Kidney epithelial cell (primary cell): ENCODE data around the gene ZBTB46. TPM values are rescaled to one million over a fixed set of nuclear protein-coding genes. Genes with fewer than 3 reads are reported as not detected.

ENCODE experiments used
- DNase-seq: peaks from one replicate; pipeline ENCODE4 v3.0.0-alpha.2; 2010; ENCODE audit warnings: low read depth
- H3K27me3 ChIP-seq: 2 replicates; pipeline ENCODE4 v1.6.0; 2011; ENCODE audit warnings: low read length; ENCODE audit not compliant: control insufficient read depth, insufficient read depth
- H3K36me3 ChIP-seq: 2 replicates; pipeline ENCODE4 v1.5.1; 2011; ENCODE audit warnings: low read length; ENCODE audit not compliant: control insufficient read depth, insufficient read depth
- H3K4me3 ChIP-seq: 2 replicates; pipeline ENCODE4 v1.5.1; 2011; ENCODE audit warnings: low read depth, mild to moderate bottlenecking, control low read depth, low read length
- total RNA-seq: library from RNA; depleted of rRNA; stranded (reverse); fragments of >200 nt; gene quantifications from 2 replicates; pipeline ENCODE4 v1.2.3, GENCODE V29; 2015
- TF ChIP-seq, protein P1 (sequence below): IDR thresholded peaks from 2 replicates; pipeline ENCODE4 v1.5.1; 2011; ENCODE audit warnings: mild to moderate bottlenecking, moderate library complexity, low read length, control low read depth, inconsistent platforms; ENCODE audit not compliant: insufficient read depth, poor library complexity, severe bottlenecking

ZBTB46 gene
- total RNA-seq, 1 donor from 2014 or later, result 7.8 TPM

GRCh38 chr20:63701329-63702035 lies 129.6 kb downstream of the ZBTB46 start:
- no peak overlapping the region for H3K4me3 ChIP-seq
- no peak for DNase-seq
- H3K27me3 ChIP-seq, result no peaks in the 10 kb centered on the region
- H3K36me3 ChIP-seq, result peaks cover 1% of the 10 kb centered on the region
- TF ChIP-seq, protein P1, sequence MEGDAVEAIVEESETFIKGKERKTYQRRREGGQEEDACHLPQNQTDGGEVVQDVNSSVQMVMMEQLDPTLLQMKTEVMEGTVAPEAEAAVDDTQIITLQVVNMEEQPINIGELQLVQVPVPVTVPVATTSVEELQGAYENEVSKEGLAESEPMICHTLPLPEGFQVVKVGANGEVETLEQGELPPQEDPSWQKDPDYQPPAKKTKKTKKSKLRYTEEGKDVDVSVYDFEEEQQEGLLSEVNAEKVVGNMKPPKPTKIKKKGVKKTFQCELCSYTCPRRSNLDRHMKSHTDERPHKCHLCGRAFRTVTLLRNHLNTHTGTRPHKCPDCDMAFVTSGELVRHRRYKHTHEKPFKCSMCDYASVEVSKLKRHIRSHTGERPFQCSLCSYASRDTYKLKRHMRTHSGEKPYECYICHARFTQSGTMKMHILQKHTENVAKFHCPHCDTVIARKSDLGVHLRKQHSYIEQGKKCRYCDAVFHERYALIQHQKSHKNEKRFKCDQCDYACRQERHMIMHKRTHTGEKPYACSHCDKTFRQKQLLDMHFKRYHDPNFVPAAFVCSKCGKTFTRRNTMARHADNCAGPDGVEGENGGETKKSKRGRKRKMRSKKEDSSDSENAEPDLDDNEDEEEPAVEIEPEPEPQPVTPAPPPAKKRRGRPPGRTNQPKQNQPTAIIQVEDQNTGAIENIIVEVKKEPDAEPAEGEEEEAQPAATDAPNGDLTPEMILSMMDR, result no peak

DNA sequence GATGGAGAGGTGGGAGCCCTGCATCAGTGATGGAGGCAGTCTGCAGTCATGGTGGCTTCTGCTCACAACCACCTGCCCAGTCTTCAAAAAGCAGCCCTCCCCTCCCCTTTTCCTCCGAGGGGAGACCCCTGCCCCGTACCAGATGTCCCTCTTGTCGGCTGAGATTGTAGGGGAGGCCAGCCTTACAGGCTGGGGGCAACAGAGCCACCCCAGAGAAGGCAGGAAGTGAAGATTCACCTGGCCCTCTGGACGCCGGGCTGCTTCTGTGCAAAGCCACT lies 130.1 kb downstream of the ZBTB46 start:
- TF ChIP-seq, protein P1, result no peak
- no peaks in the 10 kb centered on the region for H3K27me3 ChIP-seq
- no peak for DNase-seq
- H3K36me3 ChIP-seq, result no peaks in the 10 kb centered on the region
- H3K4me3 ChIP-seq, result no peak overlapping the region

GRCh38 chr20:63700199-63701050 lies 130.6 kb downstream of the ZBTB46 start:
- Histone ChIP-seq H3K4me3 (no peak overlapping the region), H3K36me3 (no peaks in the 10 kb centered on the region), H3K27me3 (no peaks in the 10 kb centered on the region)
- DNase-seq, result no peak
- TF ChIP-seq, protein P1, result no peak

DNA sequence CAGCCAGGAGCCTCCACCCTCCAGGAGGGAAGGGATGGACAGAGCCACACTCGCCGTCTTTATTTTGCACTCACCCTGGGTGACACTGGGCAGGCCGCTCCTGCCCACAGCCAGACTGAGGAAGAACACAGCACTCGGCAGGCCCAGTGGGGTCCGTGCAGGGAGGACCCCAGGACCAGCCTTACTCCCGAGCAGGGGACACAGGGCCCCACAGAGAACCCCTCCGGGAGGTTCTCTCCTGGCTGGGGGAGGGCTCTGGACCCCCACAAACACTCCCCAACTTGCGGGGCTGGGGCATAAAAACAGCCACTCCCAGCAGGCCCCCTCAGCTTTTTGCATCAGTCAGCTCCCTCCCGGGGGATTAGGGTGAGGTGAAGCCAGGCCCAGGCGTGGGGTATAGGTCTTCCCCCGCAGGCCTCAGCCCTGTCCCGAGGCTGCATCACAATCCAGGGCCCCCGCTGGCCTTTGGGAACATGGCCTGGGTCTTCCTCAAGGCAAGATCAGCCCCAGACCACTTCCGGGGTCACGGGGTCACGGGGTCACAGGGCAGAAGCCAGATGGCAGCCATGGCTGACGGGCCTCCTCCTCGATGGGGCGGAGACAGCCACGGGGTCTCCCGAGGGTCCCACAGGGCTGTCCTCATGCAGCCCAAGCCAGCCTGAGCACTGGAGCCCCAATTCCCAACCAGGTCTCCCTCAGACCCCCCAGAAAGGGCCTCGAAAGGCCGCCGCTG lies 131.4 kb downstream of the ZBTB46 start:
- no peaks in the 10 kb centered on the region for H3K27me3 ChIP-seq
- TF ChIP-seq, protein P1, result no peak
- no peak for DNase-seq
- H3K36me3 ChIP-seq, result no peaks in the 10 kb centered on the region
- no peak overlapping the region for H3K4me3 ChIP-seq

DNA sequence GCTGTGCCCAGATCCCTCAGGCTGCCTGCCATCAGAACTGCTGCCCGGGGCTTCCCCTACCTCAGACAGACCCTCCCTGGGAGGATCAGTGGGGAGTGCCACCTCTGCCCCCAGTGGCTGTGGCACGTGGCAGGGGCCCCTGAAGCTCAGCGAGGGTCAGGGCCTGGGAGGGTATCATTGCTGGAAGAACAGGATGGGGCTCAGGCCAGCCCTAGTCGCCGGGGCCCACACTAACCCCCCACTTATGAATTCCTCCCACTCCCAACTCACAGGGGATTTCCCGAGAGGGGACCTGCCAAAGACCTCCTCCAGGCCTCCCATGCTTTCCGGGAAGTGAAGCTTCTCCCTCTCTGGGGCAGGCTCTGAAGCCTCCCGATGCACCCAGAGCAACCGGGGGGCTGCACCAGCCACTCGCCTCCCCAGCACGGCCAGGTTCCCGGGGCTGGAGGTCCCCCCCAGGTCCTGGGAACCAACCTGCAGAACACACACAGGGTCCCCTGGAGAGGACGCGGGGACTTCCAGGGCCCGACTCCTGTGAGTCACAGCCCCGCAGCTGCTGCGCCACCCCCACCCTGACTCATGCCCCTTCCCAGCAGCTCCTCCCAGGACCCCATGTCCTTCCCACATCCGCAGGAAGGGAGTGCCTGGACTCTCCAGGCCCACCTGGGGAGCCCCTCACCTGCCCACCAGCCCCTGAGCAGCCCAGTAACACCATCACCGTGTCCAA lies 132.2 kb downstream of the ZBTB46 start:
- peak overlapping the region; percentile 64 for H3K4me3 ChIP-seq
- TF ChIP-seq, protein P1, result no peak
- H3K36me3 ChIP-seq, result no peaks in the 10 kb centered on the region
- H3K27me3 ChIP-seq, result no peaks in the 10 kb centered on the region
- DNase-seq, result peak; percentile 75
